Loucy (cell line): Measurements from ENCODE around the gene MPRIP.

Experiments used
- H2AFZ ChIP-seq: fragments of 200-600 bp; sonication (generic); 2 replicates; pipeline ENCODE4 v1.6.0; 2016; ENCODE audit warnings: antibody characterized with exemption, mild to moderate bottlenecking, low read length, moderate library complexity
- H3F3A ChIP-seq: fragments of 200-600 bp; 2 replicates; pipeline ENCODE4 v1.6.0; 2016; ENCODE audit warnings: antibody characterized with exemption, low read depth, mild to moderate bottlenecking
- H3K27me3 ChIP-seq: fragments of 200-600 bp; sonication (generic); 2 replicates; pipeline ENCODE4 v1.6.1; 2014; ENCODE audit warnings: low read length, mild to moderate bottlenecking; ENCODE audit not compliant: insufficient read depth, poor library complexity, severe bottlenecking
- H3K36me3 ChIP-seq: fragments of 200-600 bp; sonication (generic); 2 replicates; pipeline ENCODE4 v1.6.1; 2016; ENCODE audit warnings: low read length; ENCODE audit not compliant: insufficient read depth
- H3K4me1 ChIP-seq: fragments of 200-600 bp; sonication (generic); 2 replicates; pipeline ENCODE4 v1.5.1; 2014; ENCODE audit warnings: low read length, mild to moderate bottlenecking; ENCODE audit not compliant: insufficient read depth, poor library complexity, severe bottlenecking
- H3K4me2 ChIP-seq: fragments of 200-600 bp; sonication (generic); 2 replicates; pipeline ENCODE4 v1.6.0; 2014; ENCODE audit warnings: antibody characterized with exemption, low read length, low read depth, mild to moderate bottlenecking; ENCODE audit not compliant: poor library complexity, severe bottlenecking
- H3K4me3 ChIP-seq: fragments of 200-600 bp; sonication (generic); 2 replicates; pipeline ENCODE4 v1.5.1; 2014; ENCODE audit warnings: low read length, mild to moderate bottlenecking, mixed read lengths; ENCODE audit not compliant: poor library complexity, severe bottlenecking
- H3K79me2 ChIP-seq: fragments of 200-600 bp; sonication (generic); 2 replicates; pipeline ENCODE4 v1.6.1; 2014; ENCODE audit warnings: low read length; ENCODE audit not compliant: insufficient read depth
- H3K9ac ChIP-seq: fragments of 200-600 bp; sonication (generic); 2 replicates; pipeline ENCODE4 v1.6.0; 2014; ENCODE audit warnings: mild to moderate bottlenecking, low read depth, low read length, moderate library complexity; ENCODE audit not compliant: poor library complexity, severe bottlenecking
- H3K9me2 ChIP-seq: fragments of 200-600 bp; sonication (generic); replicated peaks from 2 replicates; pipeline ENCODE4 v1.6.1; 2016; ENCODE audit warnings: low read depth, low read length, mixed read lengths
- H3K9me3 ChIP-seq: fragments of 200-600 bp; sonication (generic); 2 replicates; pipeline ENCODE4 v1.6.1; 2014; ENCODE audit warnings: mild to moderate bottlenecking, antibody characterized with exemption, low read length, low read depth; ENCODE audit not compliant: insufficient read depth
- H4K20me1 ChIP-seq: fragments of 200-600 bp; sonication (generic); 2 replicates; pipeline ENCODE4 v1.6.0; 2014; ENCODE audit warnings: antibody characterized with exemption, low read length, mild to moderate bottlenecking; ENCODE audit not compliant: insufficient read depth, poor library complexity, severe bottlenecking
- CTCF ChIP-seq: fragments of 200-600 bp; sonication (generic); conservative IDR thresholded peaks from 2 replicates; pipeline ENCODE4 v1.5.1; 2014; ENCODE audit warnings: mild to moderate bottlenecking, antibody characterized with exemption, low read length
- EZH2phosphoT487 ChIP-seq: fragments of 200-600 bp; IDR thresholded peaks from 2 replicates; pipeline ENCODE4 v1.6.1; 2018; ENCODE audit warnings: antibody characterized with exemption, mild to moderate bottlenecking, moderate library complexity, borderline replicate concordance

Gene MPRIP

DNA sequence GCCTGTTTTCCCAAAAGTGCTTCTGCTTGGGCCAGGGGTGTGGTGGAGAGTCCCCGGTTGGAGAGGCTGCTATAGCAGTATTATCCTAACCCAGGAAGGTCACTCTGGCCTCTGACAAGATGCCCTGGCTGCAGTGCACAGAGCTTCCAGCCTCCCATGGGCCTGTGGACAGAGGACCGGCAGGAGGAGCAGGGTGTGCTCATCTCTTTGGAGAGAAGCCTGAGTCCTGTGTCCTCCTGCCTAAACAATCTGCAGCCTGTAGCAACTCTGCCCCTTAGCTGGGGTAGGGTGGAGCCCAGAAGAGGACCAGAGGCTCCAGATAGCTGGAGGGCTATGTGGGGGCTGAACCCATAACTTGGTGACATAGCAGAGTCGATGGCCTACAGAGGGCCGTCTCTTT lies 78.0 kb downstream of the MPRIP start:
- Histone ChIP-seq H3K9me3 (no peaks in the 10 kb centered on the region), H3K4me3 (no peak overlapping the region), H3K4me1 (peaks cover 27% of the 10 kb centered on the region), H3K9ac (no peak overlapping the region), H4K20me1 (peaks cover 32% of the 10 kb centered on the region), H3K27me3 (no peaks in the 10 kb centered on the region), H2AFZ (no peak overlapping the region), H3F3A (no peaks in the 10 kb centered on the region), H3K4me2 (no peak overlapping the region), H3K9me2 (no peaks in the 10 kb centered on the region), H3K36me3 (no peaks in the 10 kb centered on the region; the same call in 1 of the 2 replicates), H3K79me2 (peaks cover 91% of the 10 kb centered on the region)
- TF ChIP-seq EZH2phosphoT487 (no peak), CTCF (no peak)

- Histone ChIP-seq H3K4me1 (peaks cover 23% of the 10 kb centered on the region), H3K36me3 (no peaks in the 10 kb centered on the region; the same call in 1 of the 2 replicates), H3K79me2 (peaks cover 91% of the 10 kb centered on the region), H2AFZ (no peak overlapping the region), H3K9me2 (no peaks in the 10 kb centered on the region), H3K9me3 (no peaks in the 10 kb centered on the region), H3K9ac (no peak overlapping the region), H4K20me1 (peaks cover 32% of the 10 kb centered on the region), H3F3A (no peaks in the 10 kb centered on the region), H3K4me2 (no peak overlapping the region), H3K27me3 (no peaks in the 10 kb centered on the region), H3K4me3 (no peak overlapping the region)
- TF ChIP-seq CTCF, result no peak
- TF ChIP-seq EZH2phosphoT487, result no peak
These were observed 78.4 kb downstream of the MPRIP start for GRCh38 chr17:17120701-17121100.

GRCh38 chr17:17121162-17121561 lies 78.9 kb downstream of the MPRIP start:
- TF ChIP-seq EZH2phosphoT487, result no peak
- TF ChIP-seq CTCF, result no peak
- peaks cover 35% of the 10 kb centered on the region for H4K20me1 ChIP-seq
- H3K9ac ChIP-seq, result no peak overlapping the region
- no peaks in the 10 kb centered on the region for H3K27me3 ChIP-seq
- peaks cover 22% of the 10 kb centered on the region for H3K4me1 ChIP-seq
- no peaks in the 10 kb centered on the region for H3K9me3 ChIP-seq
- H3K4me2 ChIP-seq, result no peak overlapping the region
- H3K36me3 ChIP-seq, result no peaks in the 10 kb centered on the region; the same call in 1 of the 2 replicates
- no peaks in the 10 kb centered on the region for H3F3A ChIP-seq
- no peak overlapping the region for H3K4me3 ChIP-seq
- no peak overlapping the region for H2AFZ ChIP-seq
- peaks cover 92% of the 10 kb centered on the region for H3K79me2 ChIP-seq
- no peaks in the 10 kb centered on the region for H3K9me2 ChIP-seq
